Coronary artery (tissue), 2 donors: ENCODE measurements around the gene SELENON.

Experiments used
- DNase-seq: peaks from one replicate; pipeline ENCODE4 v3.0.0-alpha.2; 2017; ENCODE audit warnings: low spot score
- H3K27ac ChIP-seq, 2 donors: fragments of 200-600 bp; sonication (generic); one replicate each; pipeline ENCODE4 v1.5.1; 2016 to 2019
- H3K4me3 ChIP-seq: fragments of 200-600 bp; sonication (generic); 2 replicates; pipeline ENCODE4 v1.5.1; 2016; ENCODE audit warnings: mild to moderate bottlenecking, moderate library complexity
- TF ChIP-seq, protein P1 (sequence below): fragments of 200-600 bp; sonication (generic); IDR thresholded peaks from one replicate; pipeline ENCODE4 v1.5.1; 2019; ENCODE audit warnings: antibody characterized with exemption

The SELENON gene

DNA sequence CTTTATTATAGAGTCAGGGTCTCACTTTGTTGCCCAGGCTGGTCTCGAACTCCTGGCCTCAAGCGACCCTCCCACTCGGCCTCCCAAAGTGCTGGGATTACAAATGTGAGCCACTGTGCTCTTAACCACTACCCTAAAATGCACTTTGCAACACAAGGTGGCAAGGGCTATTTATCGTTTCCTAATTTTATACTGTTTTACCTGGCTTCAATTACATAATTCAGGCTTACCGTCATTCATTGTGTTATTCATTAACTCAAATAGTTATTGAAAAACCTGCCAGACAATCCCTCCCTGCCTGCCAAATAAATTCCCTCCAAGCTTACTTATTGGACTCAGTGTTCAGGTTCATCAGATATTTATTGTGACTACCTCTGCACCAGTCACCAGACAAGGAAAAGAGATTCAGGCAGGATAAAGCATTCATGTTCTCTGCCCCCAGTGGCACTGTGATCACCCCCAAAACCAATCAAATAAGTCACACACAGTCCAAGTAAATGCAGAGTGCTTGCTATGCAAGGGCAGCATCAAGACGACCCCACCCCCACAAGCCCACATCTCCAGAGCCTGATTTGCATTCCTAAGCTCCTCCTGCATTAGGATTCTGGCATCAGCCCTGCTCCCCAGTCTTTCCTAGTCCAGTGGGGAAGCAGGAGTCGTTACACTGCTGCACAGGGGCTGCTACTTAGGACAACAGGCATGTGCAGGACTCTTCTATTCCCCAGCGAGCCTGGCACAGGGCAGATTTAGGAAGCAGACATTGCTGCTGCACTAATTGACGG, 67.4 kb downstream of the SELENON start:
- no peak overlapping the region for H3K27ac ChIP-seq
- DNase-seq = no peak
- TF ChIP-seq, protein P1, sequence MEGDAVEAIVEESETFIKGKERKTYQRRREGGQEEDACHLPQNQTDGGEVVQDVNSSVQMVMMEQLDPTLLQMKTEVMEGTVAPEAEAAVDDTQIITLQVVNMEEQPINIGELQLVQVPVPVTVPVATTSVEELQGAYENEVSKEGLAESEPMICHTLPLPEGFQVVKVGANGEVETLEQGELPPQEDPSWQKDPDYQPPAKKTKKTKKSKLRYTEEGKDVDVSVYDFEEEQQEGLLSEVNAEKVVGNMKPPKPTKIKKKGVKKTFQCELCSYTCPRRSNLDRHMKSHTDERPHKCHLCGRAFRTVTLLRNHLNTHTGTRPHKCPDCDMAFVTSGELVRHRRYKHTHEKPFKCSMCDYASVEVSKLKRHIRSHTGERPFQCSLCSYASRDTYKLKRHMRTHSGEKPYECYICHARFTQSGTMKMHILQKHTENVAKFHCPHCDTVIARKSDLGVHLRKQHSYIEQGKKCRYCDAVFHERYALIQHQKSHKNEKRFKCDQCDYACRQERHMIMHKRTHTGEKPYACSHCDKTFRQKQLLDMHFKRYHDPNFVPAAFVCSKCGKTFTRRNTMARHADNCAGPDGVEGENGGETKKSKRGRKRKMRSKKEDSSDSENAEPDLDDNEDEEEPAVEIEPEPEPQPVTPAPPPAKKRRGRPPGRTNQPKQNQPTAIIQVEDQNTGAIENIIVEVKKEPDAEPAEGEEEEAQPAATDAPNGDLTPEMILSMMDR = no peak
- H3K4me3 ChIP-seq = no peak overlapping the region
